Measurements from ENCODE around the gene ADPRHL1.

DNA sequence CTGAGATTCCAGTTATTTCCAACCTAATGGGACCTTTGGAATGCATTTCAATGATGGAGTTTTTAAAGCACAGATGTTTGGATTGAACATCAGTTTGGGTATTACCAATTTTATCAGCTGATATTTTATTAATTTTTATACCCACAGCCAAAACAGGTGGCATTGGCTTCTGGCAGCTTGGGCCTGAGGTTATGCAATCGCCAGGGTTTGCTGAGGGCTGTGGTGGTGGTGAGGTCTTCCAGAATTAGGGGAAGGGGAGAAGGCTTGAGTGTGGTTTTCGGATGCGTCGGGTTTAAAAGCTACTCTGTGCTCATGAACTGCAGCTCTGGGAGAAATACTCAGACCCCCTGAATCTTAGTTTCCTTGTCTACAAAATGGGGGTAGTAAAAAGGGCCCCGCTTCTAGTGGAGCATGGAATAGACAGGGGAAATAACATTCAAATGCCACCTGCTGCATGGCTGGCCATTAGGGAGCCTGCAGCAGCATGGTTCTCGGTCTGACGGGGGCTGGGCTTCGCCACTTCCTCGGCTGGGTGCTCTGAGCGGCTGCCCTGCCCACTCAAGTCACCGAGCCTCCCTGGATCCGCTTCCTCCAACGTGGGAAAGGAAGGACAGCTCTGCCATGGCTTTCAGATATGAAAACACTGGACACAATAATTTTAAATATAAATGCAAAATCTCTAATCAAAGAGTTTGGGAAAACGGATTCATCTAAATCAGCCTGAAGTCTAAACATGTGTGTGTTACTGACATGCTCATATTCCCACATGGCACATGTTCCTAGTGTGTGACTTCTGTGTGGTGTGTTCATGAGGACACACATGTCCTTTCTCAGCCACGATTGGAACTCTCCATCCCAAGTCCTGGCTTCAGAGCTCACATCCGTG lies 35.2 kb downstream of the ADPRHL1 start:
- TF ChIP-seq, protein P1, sequence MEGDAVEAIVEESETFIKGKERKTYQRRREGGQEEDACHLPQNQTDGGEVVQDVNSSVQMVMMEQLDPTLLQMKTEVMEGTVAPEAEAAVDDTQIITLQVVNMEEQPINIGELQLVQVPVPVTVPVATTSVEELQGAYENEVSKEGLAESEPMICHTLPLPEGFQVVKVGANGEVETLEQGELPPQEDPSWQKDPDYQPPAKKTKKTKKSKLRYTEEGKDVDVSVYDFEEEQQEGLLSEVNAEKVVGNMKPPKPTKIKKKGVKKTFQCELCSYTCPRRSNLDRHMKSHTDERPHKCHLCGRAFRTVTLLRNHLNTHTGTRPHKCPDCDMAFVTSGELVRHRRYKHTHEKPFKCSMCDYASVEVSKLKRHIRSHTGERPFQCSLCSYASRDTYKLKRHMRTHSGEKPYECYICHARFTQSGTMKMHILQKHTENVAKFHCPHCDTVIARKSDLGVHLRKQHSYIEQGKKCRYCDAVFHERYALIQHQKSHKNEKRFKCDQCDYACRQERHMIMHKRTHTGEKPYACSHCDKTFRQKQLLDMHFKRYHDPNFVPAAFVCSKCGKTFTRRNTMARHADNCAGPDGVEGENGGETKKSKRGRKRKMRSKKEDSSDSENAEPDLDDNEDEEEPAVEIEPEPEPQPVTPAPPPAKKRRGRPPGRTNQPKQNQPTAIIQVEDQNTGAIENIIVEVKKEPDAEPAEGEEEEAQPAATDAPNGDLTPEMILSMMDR (conservative IDR thresholded peaks at IDR 0.05; ENCODE audit: low read length): no peak
- TF ChIP-seq EZH2phosphoT487 (IDR thresholded peaks at IDR 0.05; ENCODE audit: borderline replicate concordance): no peak

Data from Loucy (cell line).